Peyer's patch (tissue), 4 donors: ENCODE measurements around the gene NNT.

ENCODE experiments used
- POLR2A ChIP-seq, 2 donors: fragments of 450-650 bp; IDR thresholded peaks; one replicate each; pipeline ENCODE4 v1.5.1; 2017; ENCODE audit warnings: antibody characterized with exemption in 2 of 2, mild to moderate bottlenecking in 2 of 2, moderate library complexity in 2 of 2
- TF ChIP-seq, protein P1 (sequence below), 6 experiments: fragments of 450-650 bp in 4 of 6; fragments of 200-600 bp in 2 of 6; sonication (generic) in 1 of 6; IDR thresholded peaks; one replicate each; pipeline ENCODE4 v1.5.1; 2017 to 2019; ENCODE audit warnings: antibody characterized with exemption in 6 of 6, mild to moderate bottlenecking in 3 of 6, moderate library complexity in 1 of 6

DNA sequence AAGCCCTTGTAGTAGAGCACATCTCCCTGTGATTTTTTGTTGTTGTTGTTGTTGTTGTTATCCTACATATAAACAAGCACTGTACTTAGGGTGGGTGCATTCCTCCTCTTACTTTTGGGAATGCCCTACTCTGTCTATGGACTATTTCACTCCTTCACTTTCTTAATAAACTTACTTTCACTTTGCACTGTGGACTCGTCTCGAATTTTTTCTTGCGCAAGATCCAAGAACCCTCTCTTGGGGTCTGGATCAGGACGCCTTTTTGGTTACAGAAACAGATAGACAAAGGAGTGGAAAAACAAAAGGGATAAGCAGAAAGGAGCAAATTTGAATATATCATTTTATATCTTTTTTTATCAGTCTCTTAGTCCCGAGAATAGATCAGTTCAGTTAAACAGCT is 31.7 kb upstream of the NNT start:
- TF ChIP-seq, protein P1, sequence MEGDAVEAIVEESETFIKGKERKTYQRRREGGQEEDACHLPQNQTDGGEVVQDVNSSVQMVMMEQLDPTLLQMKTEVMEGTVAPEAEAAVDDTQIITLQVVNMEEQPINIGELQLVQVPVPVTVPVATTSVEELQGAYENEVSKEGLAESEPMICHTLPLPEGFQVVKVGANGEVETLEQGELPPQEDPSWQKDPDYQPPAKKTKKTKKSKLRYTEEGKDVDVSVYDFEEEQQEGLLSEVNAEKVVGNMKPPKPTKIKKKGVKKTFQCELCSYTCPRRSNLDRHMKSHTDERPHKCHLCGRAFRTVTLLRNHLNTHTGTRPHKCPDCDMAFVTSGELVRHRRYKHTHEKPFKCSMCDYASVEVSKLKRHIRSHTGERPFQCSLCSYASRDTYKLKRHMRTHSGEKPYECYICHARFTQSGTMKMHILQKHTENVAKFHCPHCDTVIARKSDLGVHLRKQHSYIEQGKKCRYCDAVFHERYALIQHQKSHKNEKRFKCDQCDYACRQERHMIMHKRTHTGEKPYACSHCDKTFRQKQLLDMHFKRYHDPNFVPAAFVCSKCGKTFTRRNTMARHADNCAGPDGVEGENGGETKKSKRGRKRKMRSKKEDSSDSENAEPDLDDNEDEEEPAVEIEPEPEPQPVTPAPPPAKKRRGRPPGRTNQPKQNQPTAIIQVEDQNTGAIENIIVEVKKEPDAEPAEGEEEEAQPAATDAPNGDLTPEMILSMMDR (IDR thresholded peaks at IDR 0.05), result no peak
- no peak for TF ChIP-seq POLR2A (IDR thresholded peaks at IDR 0.05)
